ENCODE results near the gene TAMALIN.

DNA sequence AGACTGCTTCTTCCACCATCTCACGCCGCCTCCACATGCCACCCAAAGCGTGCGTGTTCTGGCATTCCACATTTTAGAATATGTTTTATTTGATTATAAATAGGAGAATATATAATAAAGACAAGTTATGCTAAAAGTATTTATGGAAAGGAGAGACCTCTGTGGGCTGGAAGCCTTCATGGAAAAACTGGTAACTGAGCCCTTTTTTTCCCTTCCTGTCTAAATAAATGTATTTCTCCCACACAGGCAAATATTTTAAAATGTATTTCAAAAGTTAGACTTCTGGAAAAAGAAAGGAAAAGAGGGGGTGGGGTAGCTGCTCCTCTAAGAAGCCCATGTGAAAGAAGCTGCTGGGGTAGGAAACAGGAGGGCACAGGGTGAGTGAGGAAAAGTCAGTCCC, 28.4 kb downstream of the TAMALIN start:
- TF ChIP-seq KDM5A (IDR thresholded peaks at IDR 0.05) (no peak), RFX5 (IDR thresholded peaks at IDR 0.05) (no peak), POLR2A (IDR thresholded peaks at IDR 0.05; ENCODE audit: low read length) (no peak), CHD4 (IDR thresholded peaks at IDR 0.05; ENCODE audit: borderline replicate concordance) (no peak), ZFP36 (IDR thresholded peaks at IDR 0.05; ENCODE audit: borderline replicate concordance, partially characterized antibody) (no peak), HES2 (IDR thresholded peaks at IDR 0.05) (no peak), SMC3 (IDR thresholded peaks at IDR 0.05) (no peak), CHD2 (IDR thresholded peaks at IDR 0.05; ENCODE audit: low read length, partially characterized antibody) (no peak), RNF2 (IDR thresholded peaks at IDR 0.05; ENCODE audit: borderline replicate concordance, low read depth) (no peak), CBX8 (IDR thresholded peaks at IDR 0.05) (no peak), EP300 (IDR thresholded peaks at IDR 0.05) (no peak), MYC (IDR thresholded peaks at IDR 0.05; ENCODE audit: borderline replicate concordance, low read length) (no peak)
- TF ChIP-seq, protein P1, sequence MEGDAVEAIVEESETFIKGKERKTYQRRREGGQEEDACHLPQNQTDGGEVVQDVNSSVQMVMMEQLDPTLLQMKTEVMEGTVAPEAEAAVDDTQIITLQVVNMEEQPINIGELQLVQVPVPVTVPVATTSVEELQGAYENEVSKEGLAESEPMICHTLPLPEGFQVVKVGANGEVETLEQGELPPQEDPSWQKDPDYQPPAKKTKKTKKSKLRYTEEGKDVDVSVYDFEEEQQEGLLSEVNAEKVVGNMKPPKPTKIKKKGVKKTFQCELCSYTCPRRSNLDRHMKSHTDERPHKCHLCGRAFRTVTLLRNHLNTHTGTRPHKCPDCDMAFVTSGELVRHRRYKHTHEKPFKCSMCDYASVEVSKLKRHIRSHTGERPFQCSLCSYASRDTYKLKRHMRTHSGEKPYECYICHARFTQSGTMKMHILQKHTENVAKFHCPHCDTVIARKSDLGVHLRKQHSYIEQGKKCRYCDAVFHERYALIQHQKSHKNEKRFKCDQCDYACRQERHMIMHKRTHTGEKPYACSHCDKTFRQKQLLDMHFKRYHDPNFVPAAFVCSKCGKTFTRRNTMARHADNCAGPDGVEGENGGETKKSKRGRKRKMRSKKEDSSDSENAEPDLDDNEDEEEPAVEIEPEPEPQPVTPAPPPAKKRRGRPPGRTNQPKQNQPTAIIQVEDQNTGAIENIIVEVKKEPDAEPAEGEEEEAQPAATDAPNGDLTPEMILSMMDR (IDR thresholded peaks at IDR 0.05) = no peak
- TF ChIP-seq, protein P2, sequence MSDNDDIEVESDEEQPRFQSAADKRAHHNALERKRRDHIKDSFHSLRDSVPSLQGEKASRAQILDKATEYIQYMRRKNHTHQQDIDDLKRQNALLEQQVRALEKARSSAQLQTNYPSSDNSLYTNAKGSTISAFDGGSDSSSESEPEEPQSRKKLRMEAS (IDR thresholded peaks at IDR 0.05) = no peak
